ENCODE data around the gene NEU3.

DNA sequence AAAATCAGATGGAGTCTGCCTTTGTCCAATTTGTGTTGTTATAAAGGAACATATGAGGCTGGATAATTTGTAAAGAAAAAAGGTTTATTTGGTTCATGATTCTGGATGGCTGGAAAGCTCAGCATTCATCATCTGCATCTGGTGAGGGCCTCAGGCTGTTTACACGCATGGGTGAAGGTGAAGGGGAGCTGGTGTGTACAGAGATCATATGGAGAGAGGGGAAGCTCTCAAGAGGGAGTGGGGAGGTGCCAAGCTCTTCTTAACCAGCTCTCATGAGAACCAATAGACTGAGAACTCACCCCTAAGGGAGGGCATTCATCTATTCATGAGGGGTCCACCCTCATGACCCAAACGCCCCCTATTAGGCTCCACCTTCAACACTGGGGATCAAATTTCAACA, 40.0 kb downstream of the NEU3 start:
- TF ChIP-seq CTCF (IDR thresholded peaks at IDR 0.05) (no peak), POLR2AphosphoS5 (IDR thresholded peaks at IDR 0.05; ENCODE audit: low read depth, low read length) (no peak), REST (IDR thresholded peaks at IDR 0.05; ENCODE audit: insufficient read depth in 1 of 2, low read depth in 2 of 2, low read length in 1 of 2) (no peak)

Data from Panc1 (cell line).